Activated CD8-positive, alpha-beta memory T cell treated with anti-CD3 and anti-CD28 coated beads for 4 hours (primary cell): ENCODE measurements around the gene TESPA1.
A peak's percentile ranks its signal among the peaks of the same experiment; 100 is the strongest.
"Not testable (repeated sequence)": the region's sequence is repeated elsewhere in the genome, so short reads cannot be mapped to it uniquely, and the experiment has no call there.

ENCODE experiments used
- DNase-seq, 2 donors: peaks; one replicate each; pipeline ENCODE4 v3.0.0-alpha.2; 2020; ENCODE audit warnings: low read depth in 2 of 2

The TESPA1 gene

DNA sequence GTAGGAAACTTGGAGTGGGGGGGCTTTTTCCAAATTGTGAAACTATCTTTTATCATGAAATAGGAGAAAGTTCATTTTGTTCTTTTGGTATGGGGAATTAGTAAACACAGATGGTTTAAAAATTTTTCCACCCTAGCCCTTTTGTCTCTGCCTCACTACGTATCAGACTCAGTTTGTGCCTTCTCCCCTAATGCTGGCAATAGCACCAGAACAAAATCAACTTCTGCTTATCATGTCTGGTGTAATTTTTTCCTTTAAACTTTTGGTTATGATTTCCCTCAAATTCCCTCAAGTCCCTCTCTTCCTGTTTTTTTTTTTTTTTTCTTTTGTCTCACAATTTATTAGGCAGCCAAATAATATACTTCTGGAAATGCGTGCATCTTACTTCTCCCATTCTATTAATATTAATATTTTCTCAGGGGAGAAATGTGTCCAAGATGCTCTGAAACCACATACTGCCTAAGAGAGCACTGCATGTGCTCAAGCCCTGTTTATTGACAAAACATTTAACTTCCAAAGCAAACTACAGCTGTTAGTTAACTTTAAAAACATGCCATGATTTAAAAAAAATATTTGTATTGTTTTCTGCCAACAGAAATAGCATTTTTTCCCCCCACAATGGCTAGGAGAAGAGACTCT, 35.4 kb downstream of the TESPA1 start:
- DNase-seq, result no peak

DNA sequence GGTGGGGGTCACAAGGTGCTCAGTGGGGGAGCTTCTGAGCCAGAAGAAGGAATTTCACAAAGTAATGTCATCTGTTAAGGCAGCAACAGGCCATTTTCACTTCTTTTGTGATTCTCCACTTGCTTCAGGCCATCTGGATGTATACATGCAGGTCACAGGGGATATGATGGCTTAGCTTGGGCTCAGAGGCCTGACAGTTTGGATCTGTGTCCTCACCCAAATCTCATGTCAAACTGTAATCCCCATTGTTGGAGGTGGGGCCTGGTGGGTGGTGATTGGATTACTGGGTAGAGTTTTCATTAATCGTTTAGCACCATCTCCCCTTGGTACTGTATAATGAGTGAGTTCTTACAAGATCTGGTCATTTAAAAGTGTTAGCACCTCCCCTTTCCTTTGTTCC, 36.4 kb downstream of the TESPA1 start:
- no peak for DNase-seq

DNA sequence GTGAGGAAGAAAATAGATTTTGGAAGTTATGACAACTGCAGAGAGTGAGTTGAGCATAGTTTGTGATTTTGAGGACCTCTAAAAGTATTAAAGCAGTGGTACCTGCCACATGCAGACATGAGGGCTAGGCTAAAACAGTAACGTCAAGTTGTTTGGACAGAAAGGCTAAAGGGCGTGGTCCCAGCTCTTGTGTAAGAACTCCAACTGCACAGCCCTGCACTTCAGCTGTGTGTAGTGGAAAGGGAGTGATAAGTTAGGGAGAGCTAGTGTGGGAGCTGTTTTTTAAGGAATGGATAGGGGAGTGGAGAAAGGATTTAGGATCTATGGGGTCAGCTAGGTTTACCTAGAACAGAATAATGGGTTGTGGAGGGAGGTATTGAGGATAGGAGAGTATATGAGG, 39.5 kb downstream of the TESPA1 start:
- DNase-seq, result no peak

DNA sequence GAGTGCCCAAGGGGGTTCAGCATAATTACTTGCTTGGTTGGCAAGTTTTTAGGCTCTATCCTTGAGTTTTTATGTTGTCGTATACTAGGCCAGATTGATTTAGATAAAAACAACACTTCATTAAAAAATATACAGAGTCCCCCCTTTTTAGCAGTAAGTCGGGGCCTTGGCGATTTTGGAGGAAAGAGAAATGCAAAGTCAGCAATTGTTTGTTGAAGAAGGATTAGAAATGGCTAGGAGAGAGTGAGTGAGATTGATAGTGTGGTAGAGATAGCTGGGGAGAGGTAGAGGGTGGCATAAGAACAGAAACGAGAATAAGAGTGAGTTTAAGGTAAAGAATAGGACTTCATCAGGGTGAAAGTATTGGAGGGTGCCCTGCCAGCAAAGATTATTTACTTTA, 41.3 kb downstream of the TESPA1 start:
- DNase-seq, result not testable (repeated sequence)

DNA sequence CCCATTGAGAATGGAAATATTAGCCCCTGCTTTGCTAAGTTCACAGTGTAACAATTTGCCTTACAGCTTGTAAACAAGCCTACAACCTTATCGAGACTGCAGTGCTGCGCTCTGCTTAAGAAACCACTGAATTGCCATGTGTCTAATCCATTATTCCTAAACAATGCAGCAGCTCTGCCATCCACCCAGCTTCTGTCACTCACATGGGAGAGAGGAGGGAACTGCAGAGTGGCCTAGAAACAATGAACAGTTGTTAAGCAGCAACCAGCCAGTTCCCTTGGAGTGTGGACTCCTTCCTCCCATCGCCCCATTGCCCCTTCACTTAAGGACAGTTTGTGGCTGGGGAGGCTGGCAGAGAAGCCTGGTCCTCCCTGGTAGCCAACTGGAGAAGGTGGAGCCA, 42.9 kb downstream of the TESPA1 start:
- no peak for DNase-seq

DNA sequence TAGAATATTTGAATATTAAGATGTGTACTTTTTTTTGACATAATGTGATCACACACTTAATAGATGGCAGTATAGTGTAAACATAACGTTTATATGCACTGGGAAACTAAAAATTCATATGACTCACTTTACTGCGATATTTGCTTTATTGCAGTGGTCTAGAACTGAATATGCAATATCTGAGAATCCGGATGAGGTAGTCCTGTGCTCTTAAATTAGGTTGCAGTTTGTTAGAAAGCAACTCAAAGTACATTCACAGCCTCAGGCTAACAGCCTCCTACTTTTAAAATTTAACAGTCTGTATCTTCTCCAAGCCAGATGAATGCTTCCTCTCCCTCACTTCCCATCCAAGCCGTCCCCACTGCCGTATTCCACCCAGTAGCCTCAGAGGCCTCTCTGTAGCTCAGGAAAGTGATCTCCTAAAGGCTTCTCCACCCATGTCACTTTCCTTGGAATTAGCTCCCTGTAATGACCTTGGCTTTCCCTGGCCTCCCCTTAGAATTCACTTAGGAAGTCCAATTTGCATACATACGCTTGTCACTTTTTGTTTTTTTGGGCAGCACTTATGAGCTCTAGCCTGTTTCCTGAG, 43.7 kb downstream of the TESPA1 start:
- DNase-seq, result no peak

DNA sequence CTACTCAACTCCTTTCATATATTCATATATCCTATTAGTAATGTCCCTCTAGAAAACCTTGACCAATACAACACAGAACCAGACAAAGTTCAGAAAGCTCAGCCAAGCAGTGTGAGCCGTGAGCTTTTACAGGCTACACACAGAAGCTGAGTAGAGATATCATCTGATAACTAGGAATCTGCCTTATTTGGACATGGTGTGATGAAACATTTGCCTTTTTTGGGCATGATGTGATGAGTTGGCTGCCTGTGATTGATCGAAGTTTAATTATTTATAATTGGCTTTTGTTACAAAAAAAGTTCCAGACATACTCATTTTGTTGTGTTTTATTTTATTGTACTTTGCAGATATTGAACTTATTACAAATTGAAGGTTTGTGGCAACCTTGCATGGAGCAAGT, 46.6 kb downstream of the TESPA1 start:
- no peak for DNase-seq

DNA sequence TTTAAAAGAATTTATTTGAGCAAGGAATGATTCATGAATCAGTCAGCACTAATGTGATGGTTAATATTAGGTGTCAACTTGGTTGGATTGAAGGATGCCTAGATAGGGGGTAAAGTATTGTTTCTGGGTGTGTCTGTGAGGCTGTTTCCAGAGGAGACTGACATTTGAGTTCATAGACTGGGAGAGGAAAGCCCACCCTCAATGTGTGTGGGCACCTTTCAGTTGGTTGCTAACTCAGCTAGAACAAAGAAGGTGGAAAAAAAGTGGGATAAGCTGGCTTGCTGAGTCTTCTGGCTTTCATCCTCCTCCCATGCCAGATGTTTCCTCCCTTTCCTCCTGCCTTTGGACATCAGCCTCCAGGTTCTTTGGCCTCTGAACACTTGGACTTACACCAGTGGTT, 47.2 kb downstream of the TESPA1 start:
- no peak for DNase-seq

DNA sequence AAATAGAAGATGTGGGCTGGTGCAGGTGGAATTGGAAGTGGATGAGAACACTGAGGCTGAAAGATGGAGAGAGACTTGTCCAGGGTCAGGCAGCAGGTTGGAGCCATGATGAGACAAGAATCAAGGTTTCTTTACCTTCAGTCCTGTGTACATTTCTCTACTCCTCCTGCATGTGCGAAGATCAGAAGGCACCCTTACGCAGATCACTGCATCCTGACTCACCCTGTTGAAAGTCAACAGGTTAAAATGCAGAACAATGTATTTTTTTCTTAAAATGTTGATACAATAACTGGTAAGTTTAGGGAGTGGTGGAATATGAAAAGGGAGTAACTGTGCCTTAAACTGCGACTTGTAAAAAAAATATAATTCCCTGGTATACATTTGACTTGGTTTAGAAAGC, 47.8 kb downstream of the TESPA1 start:
- DNase-seq, result no peak

DNA sequence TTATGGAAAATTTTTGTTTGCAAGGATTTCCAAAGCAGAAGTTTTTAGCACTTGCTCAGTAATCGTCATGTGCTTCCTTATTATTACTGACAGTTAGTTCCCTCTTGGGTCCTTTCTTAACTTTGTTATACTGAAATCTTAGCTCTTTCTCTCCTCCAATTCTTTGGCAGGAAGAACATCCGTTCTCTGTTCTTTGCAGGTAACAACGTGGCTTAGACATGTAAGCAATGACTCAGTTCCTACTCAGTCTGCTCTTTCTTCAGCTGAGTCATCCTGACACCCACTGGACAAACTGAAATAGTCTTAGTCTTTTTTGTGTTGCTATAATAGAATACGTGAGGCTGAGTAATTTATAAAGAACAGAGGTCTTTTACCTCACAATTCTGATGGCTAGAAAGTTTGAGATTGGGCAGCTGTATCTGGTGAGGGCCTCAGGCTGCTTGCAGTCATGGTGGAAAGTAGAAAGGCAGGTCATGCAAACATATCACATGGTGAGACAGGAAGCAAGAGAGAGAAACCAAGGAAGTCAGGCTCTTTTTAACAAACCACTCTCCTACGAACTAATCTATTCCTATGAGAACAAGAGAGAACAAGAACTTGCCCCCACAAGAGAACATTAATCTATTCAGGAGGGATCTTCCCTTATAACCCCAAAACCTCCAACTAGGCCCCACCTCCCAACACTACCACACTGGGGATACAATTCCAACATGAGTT, 49.2 kb downstream of the TESPA1 start:
- peak in 1 of 2 donors; percentile 35 for DNase-seq

DNA sequence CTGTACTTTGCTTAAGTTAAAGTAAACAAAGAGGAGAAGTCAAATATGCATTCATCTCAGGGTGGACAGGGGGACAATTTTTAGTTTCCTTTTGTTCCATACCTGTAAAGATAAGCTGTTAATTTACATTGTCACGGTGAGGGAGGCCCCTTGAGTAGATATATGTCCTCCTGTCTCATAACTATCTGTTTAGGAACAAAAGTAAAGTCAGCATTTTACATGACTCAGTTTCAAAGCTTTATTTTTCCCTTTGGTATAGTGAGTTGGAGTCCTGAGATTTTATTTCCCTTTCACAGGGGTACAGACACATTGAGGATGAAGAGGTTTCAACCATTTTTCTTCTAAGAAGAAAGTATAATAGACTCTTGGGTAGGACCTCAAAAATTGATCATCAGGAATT, 50.1 kb downstream of the TESPA1 start:
- no peak for DNase-seq

DNA sequence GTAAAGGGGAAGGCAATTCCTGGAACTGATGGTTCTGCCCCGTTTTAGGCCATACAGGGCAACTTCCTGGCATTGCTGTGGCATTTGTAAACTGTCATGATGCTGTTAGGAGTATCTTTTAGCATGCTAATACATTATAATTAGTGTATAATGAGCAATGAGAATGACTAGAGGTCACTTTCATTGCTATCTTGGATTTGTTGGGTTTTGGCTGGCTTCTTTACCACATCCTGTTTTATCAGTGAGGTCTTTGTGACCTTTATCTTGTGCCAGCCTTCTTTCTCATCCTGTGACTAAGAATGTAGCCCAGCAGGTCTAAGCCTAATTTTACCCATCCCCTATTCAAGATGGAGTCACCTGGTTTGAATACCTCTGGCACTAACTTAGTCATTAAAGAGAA, 51.2 kb downstream of the TESPA1 start:
- DNase-seq, result no peak

DNA sequence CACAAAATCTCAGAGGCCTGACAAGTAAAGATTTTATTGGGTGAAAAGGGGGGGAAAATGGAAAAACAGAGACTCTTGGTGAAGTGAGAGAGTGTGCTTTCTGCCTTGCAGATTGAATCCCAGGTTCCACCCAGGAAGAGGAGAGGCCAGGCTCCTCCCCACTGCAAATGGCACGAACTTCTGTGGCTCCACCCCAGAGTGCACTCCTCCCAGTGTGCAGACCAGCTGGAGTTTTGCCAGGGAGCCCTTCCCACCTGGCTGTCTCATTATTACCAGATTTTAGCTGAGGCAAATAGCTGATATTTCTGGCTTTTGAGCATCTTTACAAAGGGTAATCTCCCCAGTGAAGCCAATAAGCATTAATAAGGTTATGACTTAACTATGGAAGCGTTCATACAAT, 51.9 kb downstream of the TESPA1 start:
- no peak for DNase-seq

DNA sequence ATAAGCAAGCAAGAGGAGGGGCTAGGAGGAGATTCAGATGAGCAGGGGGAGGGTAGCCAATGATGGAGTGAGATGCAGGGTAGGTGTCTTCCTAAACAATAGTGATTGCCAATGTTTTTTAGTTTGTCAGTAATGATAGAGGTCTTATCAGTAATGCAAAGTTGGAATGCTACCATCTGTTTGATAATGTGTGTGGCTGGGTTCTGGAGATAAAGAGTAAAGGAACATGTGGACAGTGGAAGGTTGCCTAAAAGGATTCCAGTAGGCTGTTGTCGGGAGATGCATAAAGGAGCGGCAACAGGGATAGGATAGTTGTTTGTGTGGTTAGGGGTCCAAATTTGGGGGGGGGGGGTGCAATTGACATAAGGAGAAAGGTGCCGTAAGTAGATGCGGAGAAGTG, 52.5 kb downstream of the TESPA1 start:
- DNase-seq, result no peak

DNA sequence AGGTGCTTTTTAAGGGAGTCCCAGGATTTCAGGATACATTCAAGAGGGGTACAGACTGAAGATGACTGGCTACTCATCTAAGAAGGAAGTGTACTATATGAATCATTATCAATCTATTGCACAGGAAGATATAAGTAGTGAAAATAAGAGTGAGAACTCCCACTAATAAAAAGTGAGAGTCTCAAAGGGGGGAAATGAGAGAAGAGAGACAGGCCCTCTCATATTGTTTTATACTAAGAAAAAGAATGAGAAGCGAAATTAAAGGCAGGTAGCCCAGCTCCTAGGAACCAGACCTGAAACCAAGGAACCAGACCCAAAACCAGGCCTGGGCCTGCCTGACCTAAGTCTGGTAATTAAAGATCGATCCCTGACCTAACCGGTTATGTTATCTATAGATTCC, 54.6 kb downstream of the TESPA1 start:
- DNase-seq, result no peak

DNA sequence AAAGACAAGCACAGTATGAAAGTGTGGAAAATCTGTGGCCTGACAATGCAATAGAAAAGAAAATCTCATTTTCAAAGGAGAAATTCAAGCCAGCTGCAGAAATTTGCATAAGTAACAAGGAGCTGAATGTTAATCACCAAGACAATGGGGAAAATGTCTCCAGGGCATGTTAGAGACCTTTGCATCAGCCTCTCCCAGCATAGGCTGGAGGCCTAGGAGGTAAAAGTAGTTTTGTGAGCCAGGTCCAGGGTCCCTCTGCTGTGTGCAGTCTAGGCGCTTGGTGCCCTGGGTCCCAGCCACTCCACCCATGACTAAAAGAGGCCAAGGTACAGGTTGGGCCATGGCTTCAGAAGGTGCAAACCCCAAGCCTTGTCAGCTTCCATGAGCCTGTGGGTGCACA, 58.3 kb downstream of the TESPA1 start:
- no peak for DNase-seq

DNA sequence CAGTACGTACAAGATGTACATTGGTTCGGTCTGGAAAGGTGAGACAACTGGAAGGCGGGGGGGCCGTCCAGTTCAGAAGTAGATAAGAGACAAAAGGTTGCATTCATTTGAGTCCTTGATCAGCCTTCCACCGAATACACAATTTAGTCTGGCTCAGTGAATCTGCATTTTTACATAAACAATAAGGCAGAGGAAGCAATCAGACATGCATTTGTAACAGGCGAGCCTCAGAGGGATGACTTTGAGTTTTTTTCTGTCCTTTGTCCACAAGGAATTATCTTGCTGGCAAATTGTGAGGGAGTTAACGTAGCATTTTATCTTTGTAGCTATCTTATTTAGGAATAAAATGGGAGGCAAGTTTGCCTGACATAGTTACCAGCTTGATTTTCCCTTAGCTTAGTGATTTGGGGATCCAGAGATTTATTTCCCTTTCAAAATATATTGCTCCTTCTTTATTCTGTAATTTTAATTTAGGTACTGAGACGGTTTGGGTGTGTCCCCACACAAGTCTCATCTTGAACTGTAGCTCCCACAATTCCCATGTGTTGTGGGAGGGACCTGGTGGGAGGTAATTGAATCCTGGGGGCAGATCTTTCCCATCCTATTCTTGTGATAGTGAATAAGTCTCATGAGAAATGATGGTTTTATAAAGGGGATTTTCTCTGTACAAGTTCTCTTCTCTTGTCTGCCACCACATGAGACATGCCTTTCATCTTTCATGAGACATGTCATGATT, 59.4 kb downstream of the TESPA1 start:
- no peak for DNase-seq

DNA sequence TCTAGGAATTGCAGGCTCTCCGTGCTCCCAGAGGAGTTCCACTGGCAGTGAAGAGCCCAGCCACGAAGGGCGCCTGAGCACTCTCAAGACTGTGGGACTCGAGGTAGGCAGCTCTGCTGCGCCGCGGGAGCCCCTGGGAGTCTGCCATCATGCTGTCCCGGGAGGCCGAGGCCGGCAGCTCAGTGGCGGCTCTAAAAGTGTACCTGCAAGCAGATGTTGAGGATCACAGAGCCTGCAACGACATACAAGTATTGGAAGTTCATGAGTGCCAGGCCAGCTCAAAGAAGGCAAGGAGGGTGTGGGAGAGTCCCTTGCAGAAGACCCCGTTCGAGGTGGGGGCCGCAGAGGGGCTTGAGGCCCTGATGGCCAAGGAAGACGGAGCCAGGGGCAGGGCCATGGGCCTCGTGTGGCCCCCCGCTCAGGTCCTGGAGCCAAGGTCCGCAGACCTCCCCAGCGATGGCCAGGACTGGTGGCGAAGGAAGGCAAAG, 67.5 kb downstream of the TESPA1 start:
- no peak for DNase-seq
